Measurements from ENCODE around the gene ADGRE3.
"Not testable (repeated sequence)": the region's sequence is repeated elsewhere in the genome, so short reads cannot be mapped to it uniquely, and the experiment has no call there.

GRCh38 chr19:14613399-14614098 is 61.1 kb downstream of the ADGRE3 start:
- TF ChIP-seq POLR2A, CTCF (IDR thresholded peaks at IDR 0.05): not testable (repeated sequence)
